Epithelial cell of esophagus (primary cell): ENCODE measurements around the gene PLCD4.
A peak's percentile ranks its signal among the peaks of the same experiment; 100 is the strongest.

ENCODE experiments used
- DNase-seq: peaks from one replicate; pipeline ENCODE4 v3.0.0; 2010; ENCODE audit warnings: low read depth
- H3K4me3 ChIP-seq: 2 replicates; pipeline ENCODE4 v1.5.1; 2011; ENCODE audit warnings: mild to moderate bottlenecking, low read length, control low read depth
- CTCF ChIP-seq: IDR thresholded peaks from 2 replicates; pipeline ENCODE4 v1.5.1; 2011; ENCODE audit warnings: low read depth, mild to moderate bottlenecking, low read length, control low read depth, inconsistent platforms; ENCODE audit not compliant: insufficient read depth; ENCODE audit errors: missing control alignments

The PLCD4 gene

GRCh38 chr2:218635719-218636118, 28.0 kb downstream of the PLCD4 start:
- no peak for DNase-seq
- no peak overlapping the region for H3K4me3 ChIP-seq
- no peak for TF ChIP-seq CTCF

- no peak for TF ChIP-seq CTCF
- DNase-seq = no peak
- no peak overlapping the region for H3K4me3 ChIP-seq
These were observed 30.7 kb downstream of the PLCD4 start for GRCh38 chr2:218638372-218638771.

- no peak for DNase-seq
- TF ChIP-seq CTCF = no peak
- H3K4me3 ChIP-seq = no peak overlapping the region
These were observed 34.5 kb downstream of the PLCD4 start for GRCh38 chr2:218642121-218642656.

- no peak for DNase-seq
- no peak overlapping the region for H3K4me3 ChIP-seq
- no peak for TF ChIP-seq CTCF
These were observed 35.1 kb downstream of the PLCD4 start for GRCh38 chr2:218642786-218643185.

- no peak overlapping the region for H3K4me3 ChIP-seq
- peak; percentile 69 for DNase-seq
- no peak for TF ChIP-seq CTCF
These were observed 36.1 kb downstream of the PLCD4 start for GRCh38 chr2:218643751-218644310.

- no peak for TF ChIP-seq CTCF
- H3K4me3 ChIP-seq = no peak overlapping the region
- no peak for DNase-seq
These were observed 37.0 kb downstream of the PLCD4 start for GRCh38 chr2:218644721-218645120.

GRCh38 chr2:218645126-218645525, 37.4 kb downstream of the PLCD4 start:
- peak; percentile 93 for DNase-seq
- TF ChIP-seq CTCF = no peak
- H3K4me3 ChIP-seq = no peak overlapping the region
